HG02623 (cell line): ENCODE results near the gene ASTN1.

ENCODE experiments used
- ATAC-seq: cut with Tn5 transposase; IDR thresholded peaks from one replicate; pipeline ENCODE4 v1.9.1; 2021; ENCODE audit warnings: moderate library complexity; ENCODE audit not compliant: unreplicated experiment

Gene ASTN1

GRCh38 chr1:177164380-177165068 lies at the start of gene ASTN1:
TSS of gene ASTN1 (minus strand) at chr1:177164712. CDS start at chr1:177164676, 36 bp downstream.
- ATAC-seq: no peak

GRCh38 chr1:177211231-177211630 lies 46.7 kb upstream of the ASTN1 start:
- no peak for ATAC-seq

GRCh38 chr1:177210071-177210470 lies 45.6 kb upstream of the ASTN1 start:
- ATAC-seq: no peak

- no peak for ATAC-seq
These were observed 44.8 kb upstream of the ASTN1 start for GRCh38 chr1:177209357-177209756.

GRCh38 chr1:177208920-177209319 lies 44.4 kb upstream of the ASTN1 start:
- ATAC-seq: no peak

- ATAC-seq: no peak
These were observed 42.4 kb upstream of the ASTN1 start for GRCh38 chr1:177206831-177207355.

- no peak for ATAC-seq
These were observed 35.8 kb upstream of the ASTN1 start for GRCh38 chr1:177200290-177200689.

- no peak for ATAC-seq
These were observed 33.7 kb upstream of the ASTN1 start for GRCh38 chr1:177198243-177198642.

- no peak for ATAC-seq
These were observed 25.9 kb upstream of the ASTN1 start for GRCh38 chr1:177190308-177190970.

GRCh38 chr1:177186639-177187038 lies 22.1 kb upstream of the ASTN1 start:
- ATAC-seq: no peak

- ATAC-seq: no peak
These were observed 20.7 kb upstream of the ASTN1 start for GRCh38 chr1:177185209-177185608.

- ATAC-seq: no peak
These were observed 19.3 kb upstream of the ASTN1 start for GRCh38 chr1:177183836-177184235.

- peak; percentile 93 for ATAC-seq
These were observed 17.2 kb upstream of the ASTN1 start for GRCh38 chr1:177181631-177182291.

- ATAC-seq: peak; percentile 30
These were observed 16.7 kb upstream of the ASTN1 start for GRCh38 chr1:177181280-177181630.

- ATAC-seq: no peak
These were observed 10.6 kb upstream of the ASTN1 start for GRCh38 chr1:177174921-177175634.

GRCh38 chr1:177173976-177174375 lies 9.5 kb upstream of the ASTN1 start:
- ATAC-seq: no peak

GRCh38 chr1:177172866-177173265 lies 8.4 kb upstream of the ASTN1 start:
- ATAC-seq: no peak

GRCh38 chr1:177172272-177172671 lies 7.8 kb upstream of the ASTN1 start:
- ATAC-seq: no peak

GRCh38 chr1:177171536-177172123 lies 7.1 kb upstream of the ASTN1 start:
- ATAC-seq: no peak

- ATAC-seq: no peak
These were observed 6.4 kb upstream of the ASTN1 start, which contains the start of gene BRINP2 for GRCh38 chr1:177170756-177171535. TSS of gene BRINP2 (plus strand) at chr1:177170958. CDS start at chr1:177229877, 58,919 bp downstream.
